ENCODE measurements around the gene BPIFB3. TPM values are rescaled to one million over a fixed set of nuclear protein-coding genes. Genes with fewer than 3 reads are reported as not detected.

The BPIFB3 gene
- total and polyA plus RNA-seq, 9 of the 15 experiments (the other 6 are each of a cell fraction or from before 2014, with no cell fraction given), result not detected

DNA sequence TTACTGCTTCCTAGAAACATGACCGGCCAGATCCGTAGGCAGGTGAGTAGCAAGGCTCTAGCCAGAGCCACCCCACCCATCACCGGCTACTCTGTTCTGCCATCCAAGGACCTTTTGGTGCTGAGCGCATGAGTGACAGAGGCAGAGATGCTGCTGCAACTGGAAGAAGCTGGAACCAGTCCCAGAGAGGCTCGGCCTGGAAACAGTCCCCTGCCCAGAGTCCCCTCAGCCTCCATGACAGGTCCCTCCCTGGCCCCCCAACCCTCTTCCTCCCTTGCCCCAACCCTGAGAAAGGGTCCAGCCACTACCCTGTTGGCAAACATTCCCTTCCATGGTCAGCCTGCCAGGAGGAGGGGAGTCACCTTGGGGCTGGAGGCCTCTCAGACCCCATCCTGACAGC, 57.6 kb downstream of the BPIFB3 start (continued):
- TF ChIP-seq, protein P1, sequence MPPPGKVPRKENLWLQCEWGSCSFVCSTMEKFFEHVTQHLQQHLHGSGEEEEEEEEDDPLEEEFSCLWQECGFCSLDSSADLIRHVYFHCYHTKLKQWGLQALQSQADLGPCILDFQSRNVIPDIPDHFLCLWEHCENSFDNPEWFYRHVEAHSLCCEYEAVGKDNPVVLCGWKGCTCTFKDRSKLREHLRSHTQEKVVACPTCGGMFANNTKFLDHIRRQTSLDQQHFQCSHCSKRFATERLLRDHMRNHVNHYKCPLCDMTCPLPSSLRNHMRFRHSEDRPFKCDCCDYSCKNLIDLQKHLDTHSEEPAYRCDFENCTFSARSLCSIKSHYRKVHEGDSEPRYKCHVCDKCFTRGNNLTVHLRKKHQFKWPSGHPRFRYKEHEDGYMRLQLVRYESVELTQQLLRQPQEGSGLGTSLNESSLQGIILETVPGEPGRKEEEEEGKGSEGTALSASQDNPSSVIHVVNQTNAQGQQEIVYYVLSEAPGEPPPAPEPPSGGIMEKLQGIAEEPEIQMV (tag; conservative IDR thresholded peaks at IDR 0.05; ENCODE audit: low read depth), result no peak

GRCh38 chr20:33112547-33113386, 59.1 kb downstream of the BPIFB3 start:
- Histone ChIP-seq H4K20me1 (replicated peaks; ENCODE audit: control insufficient read depth, insufficient read depth, low read length) (no peaks in the 10 kb centered on the region), H3K4me2 (ENCODE audit: insufficient read depth, low read length) (no peak overlapping the region), H3K9ac (ENCODE audit: insufficient read depth in 1 of 2, low read depth in 2 of 2, low read length in 2 of 2) (no peak overlapping the region), H2AFZ (ENCODE audit: low read depth, low read length) (no peak overlapping the region), H3K4me1 (replicated peaks in 1 of 2; ENCODE audit: control insufficient read depth in 2 of 2, insufficient read depth in 2 of 2, low read length in 2 of 2) (no peaks in the 10 kb centered on the region), H3K36me3 (ENCODE audit: control insufficient read depth, insufficient read depth, low read length) (no peaks in the 10 kb centered on the region), H3K9me3 (replicated peaks; ENCODE audit: control insufficient read depth, insufficient read depth, low read depth, low read length) (no peaks in the 10 kb centered on the region), H3K27me3 (ENCODE audit: control insufficient read depth in 2 of 2, insufficient read depth in 2 of 2, low read length in 2 of 2) (peaks cover 0 to 24% of the 10 kb centered on the region in 2 experiments; a peak in 1 of 5 replicates), H3K79me2 (ENCODE audit: control insufficient read depth, insufficient read depth, low read length) (no peaks in the 10 kb centered on the region), H3K4me3 (no peak overlapping the region), H3K27ac (ENCODE audit: extremely low read depth, low read depth, low read length) (no peak overlapping the region), H3K9me1 (ENCODE audit: control insufficient read depth, insufficient read depth, low read length) (no peaks in the 10 kb centered on the region)
- ATAC-seq, result no peak
- whole genome bisulfite sequencing (ENCODE audit: insufficient coverage, low coverage, missing lambda C conversion rate), result 2% methylated on average over 7 of the region's 7 CpGs
- no TSS peak for BruUV-seq (replicated peaks)
- TF ChIP-seq, protein P2, sequence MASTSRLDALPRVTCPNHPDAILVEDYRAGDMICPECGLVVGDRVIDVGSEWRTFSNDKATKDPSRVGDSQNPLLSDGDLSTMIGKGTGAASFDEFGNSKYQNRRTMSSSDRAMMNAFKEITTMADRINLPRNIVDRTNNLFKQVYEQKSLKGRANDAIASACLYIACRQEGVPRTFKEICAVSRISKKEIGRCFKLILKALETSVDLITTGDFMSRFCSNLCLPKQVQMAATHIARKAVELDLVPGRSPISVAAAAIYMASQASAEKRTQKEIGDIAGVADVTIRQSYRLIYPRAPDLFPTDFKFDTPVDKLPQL (IDR thresholded peaks at IDR 0.05; ENCODE audit: extremely low read depth, insufficient read length), result no peak
- TF ChIP-seq GTF2E2 (tag; IDR thresholded peaks at IDR 0.05) (no peak), HNRNPL (IDR thresholded peaks at IDR 0.05; ENCODE audit: low read depth, low read length) (no peak), ZNF431 (CRISPR knock-in tag; IDR thresholded peaks at IDR 0.05) (no peak), ZKSCAN8 (CRISPR knock-in tag; IDR thresholded peaks at IDR 0.05) (no peak)
- TF ChIP-seq, protein P3, sequence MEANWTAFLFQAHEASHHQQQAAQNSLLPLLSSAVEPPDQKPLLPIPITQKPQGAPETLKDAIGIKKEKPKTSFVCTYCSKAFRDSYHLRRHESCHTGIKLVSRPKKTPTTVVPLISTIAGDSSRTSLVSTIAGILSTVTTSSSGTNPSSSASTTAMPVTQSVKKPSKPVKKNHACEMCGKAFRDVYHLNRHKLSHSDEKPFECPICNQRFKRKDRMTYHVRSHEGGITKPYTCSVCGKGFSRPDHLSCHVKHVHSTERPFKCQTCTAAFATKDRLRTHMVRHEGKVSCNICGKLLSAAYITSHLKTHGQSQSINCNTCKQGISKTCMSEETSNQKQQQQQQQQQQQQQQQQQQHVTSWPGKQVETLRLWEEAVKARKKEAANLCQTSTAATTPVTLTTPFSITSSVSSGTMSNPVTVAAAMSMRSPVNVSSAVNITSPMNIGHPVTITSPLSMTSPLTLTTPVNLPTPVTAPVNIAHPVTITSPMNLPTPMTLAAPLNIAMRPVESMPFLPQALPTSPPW (CRISPR knock-in tag; IDR thresholded peaks at IDR 0.05), result no peak
- intact Hi-C loops (cut with micrococcal nuclease) (no loop called here), in situ Hi-C loops (cut with MboI) (no loop called here)
- CTCF ChIA-PET (ENCODE audit: low intra/inter-chr PET ratio), result interaction anchor here (0.6 kb wide), 1 partner anchor 14 kb away, joined by 3 read pairs; no protein-coding TSS in a partner anchor
- DNase-seq (ENCODE audit: extremely low read depth in 1 of 4, low spot score in 3 of 4), result no peak
- POLR2A ChIA-PET, result interaction anchor here (0.6 kb wide), 1 partner anchor 11 kb away, joined by 4 read pairs; no protein-coding TSS in a partner anchor
- no peak for FAIRE-seq
